Epidermal melanocyte (primary cell): ENCODE data around the gene HNRNPU.
"Not testable (repeated sequence)": the region's sequence is repeated elsewhere in the genome, so short reads cannot be mapped to it uniquely, and the experiment has no call there.

Source experiments
- DNase-seq: peaks from one replicate; pipeline ENCODE4 v3.0.0; 2011; ENCODE audit warnings: low spot score; ENCODE audit not compliant: insufficient read length

The HNRNPU gene

GRCh38 chr1:244840219-244840794 is 24.0 kb downstream of the HNRNPU start:
- no peak for DNase-seq

GRCh38 chr1:244839656-244840055 is 24.7 kb downstream of the HNRNPU start:
- DNase-seq, result no peak

- no peak for DNase-seq
Measured at GRCh38 chr1:244837597-244838258, 26.6 kb downstream of the HNRNPU start.

- DNase-seq, result no peak
Measured at GRCh38 chr1:244836584-244836983, 27.8 kb downstream of the HNRNPU start.

GRCh38 chr1:244836135-244836521 is 28.2 kb downstream of the HNRNPU start:
- no peak for DNase-seq

- DNase-seq, result peak; percentile 60
Measured at GRCh38 chr1:244835276-244836134, 28.8 kb downstream of the HNRNPU start, which contains the start of gene COX20. Gene COX20, plus strand, starts transcription at chr1:244835658. Its CDS starts 57 bp downstream, at chr1:244835715.

GRCh38 chr1:244834543-244835275 is 29.6 kb downstream of the HNRNPU start:
- peak; percentile 62 for DNase-seq

GRCh38 chr1:244833734-244834542 is 30.4 kb downstream of the HNRNPU start:
- DNase-seq, result peak; percentile 62

GRCh38 chr1:244833260-244833659 is 31.1 kb downstream of the HNRNPU start:
- DNase-seq, result not testable (repeated sequence)

- DNase-seq, result no peak
Measured at GRCh38 chr1:244830639-244831038, 33.7 kb downstream of the HNRNPU start.

- DNase-seq, result no peak
Measured at GRCh38 chr1:244826712-244827111, 37.6 kb downstream of the HNRNPU start.

- no peak for DNase-seq
Measured at GRCh38 chr1:244822878-244823277, 41.5 kb downstream of the HNRNPU start.

GRCh38 chr1:244821134-244821533 is 43.2 kb downstream of the HNRNPU start:
- no peak for DNase-seq

GRCh38 chr1:244820131-244820530 is 44.2 kb downstream of the HNRNPU start:
- DNase-seq, result no peak

GRCh38 chr1:244817415-244817894 is 46.9 kb downstream of the HNRNPU start:
- DNase-seq, result no peak

GRCh38 chr1:244815600-244816099 is 48.7 kb downstream of the HNRNPU start:
- DNase-seq, result no peak

GRCh38 chr1:244813327-244813726 is 51.0 kb downstream of the HNRNPU start:
- DNase-seq, result no peak

- DNase-seq, result no peak
Measured at GRCh38 chr1:244810221-244810620, 54.1 kb downstream of the HNRNPU start.

- no peak for DNase-seq
Measured at GRCh38 chr1:244807138-244807537, 57.2 kb downstream of the HNRNPU start.

- DNase-seq, result no peak
Measured at GRCh38 chr1:244804841-244805240, 59.5 kb downstream of the HNRNPU start.
